Pancreas (tissue), 10 donors: ENCODE data around the gene APOBEC3H. TPM values are rescaled to one million over a fixed set of nuclear protein-coding genes. Genes with fewer than 3 reads are reported as not detected.

Experiments used
- ATAC-seq, 4 donors: fragments of 200-7000 bp; cut with Tn5 transposase; one replicate each; pipeline versions ENCODE4 v1.8.0 to v1.9.1; 2020; ENCODE audit warnings: mild to moderate bottlenecking in 4 of 4, moderate library complexity in 4 of 4
- DNase-seq, 6 donors: peaks; one replicate each; pipeline ENCODE4 v3.0.0-alpha.2; 2020
- FAIRE-seq: peaks from 2 replicates; lab custom pipeline; 2012; peaks lifted over from hg19 to GRCh38; lab: Jason Lieb, UNC
- H3K27ac ChIP-seq, 4 donors: fragments of 200-600 bp; sonication (generic); 1 replicate in 3 of 4; 2 replicates in 1 of 4; pipeline versions ENCODE4 v1.5.0 to v1.8.0; 2020
- H3K27me3 ChIP-seq, 4 donors: fragments of 200-600 bp; one replicate each; pipeline ENCODE4 v1.8.0; 2021
- H3K36me3 ChIP-seq, 3 donors: fragments of 200-600 bp; sonication (generic) in 1 of 3; one replicate each; pipeline versions ENCODE4 v1.5.0 to v1.8.0; 2020 to 2021
- H3K4me1 ChIP-seq, 3 donors: fragments of 200-600 bp; one replicate each; pipeline ENCODE4 v1.8.0; 2021
- H3K4me3 ChIP-seq, 4 donors: fragments of 200-600 bp; sonication (generic) in 2 of 4; one replicate each; pipeline versions ENCODE4 v1.5.0 to v1.8.0; 2020 to 2021
- H3K9me3 ChIP-seq, 4 donors: fragments of 200-600 bp; one replicate each; pipeline ENCODE4 v1.8.0; 2021
- CTCF ChIP-seq, 4 donors: fragments of 200-600 bp; sonication (generic) in 3 of 4; IDR thresholded peaks; one replicate each; pipeline versions ENCODE4 v1.5.0 to v1.8.0; 2021; ENCODE audit warnings: antibody characterized with exemption in 4 of 4
- WGBS, 2 donors: extraction: QIAGEN DNeasy Blood & Tissue Kit; methylation state at CpG; one replicate each; pipeline ENCODE4 v1.1.7; 2013; 5-methylcytosine and 5-hydroxymethylcytosine counted together
- intact Hi-C, 3 donors: fragments of 100-400 bp; cut with DNase I; formaldehyde crosslinking; loops; one replicate each; pipeline versions ENCODE4 v1.11.1 to v1.14.2; 2022
- polyA plus RNA-seq, 2 donors: library from polyadenylated mRNA; stranded (reverse); fragments of 200-250 nt; gene quantifications; one replicate each; pipeline ENCODE4 v1.2.3, GENCODE V29; 2013
- total RNA-seq, 6 donors: library from RNA; stranded (reverse); fragmentation: NEBNext Ultra II Directional in 4 of 6; extraction: Animal tissue kit (Norgen Biotek cat#: 25700) in 4 of 6; gene quantifications; one replicate each; pipeline versions ENCODE4 v1.2.1 to v1.2.4, GENCODE V29; 2021 to 2023
- donor health status: healthy with polysubstance abuse.
- donor health status: DM: no; HTN: no; CAD: no; lungs with moderate emphysema.
- donor health status: DM: no; HTN: no; CAD: no.
- donor health status: control.
- donor health status: control.
- donor health status: Bipolar disorder and iron deficiency.
- donor health status: DM: yes; HTN: yes; CAD: no.
- donor health status: DM: no; HTN: no; CAD: no.
- donor health status: DM: no; HTN: no; CAD: no.
- donor health status: DM: yes; HTN: yes; CAD: no.

The APOBEC3H gene
- total and polyA plus RNA-seq, 8 donors, result 0.14 to 0.21 (median 0.16) TPM; not detected in 4

- no peak for DNase-seq
- no peak for ATAC-seq
- intact Hi-C loops, result loop anchor here in 1 of 3 donors (10.0 kb wide), 1 partner anchor 583 kb away; no protein-coding TSS in a partner anchor
- H3K36me3 ChIP-seq, result no peaks in the 10 kb centered on the region
- no peak overlapping the region for H3K4me3 ChIP-seq
- no peaks in the 10 kb centered on the region for H3K9me3 ChIP-seq
- H3K27ac ChIP-seq, result no peak overlapping the region
- no peaks in the 10 kb centered on the region for H3K4me1 ChIP-seq
- no peaks in the 10 kb centered on the region for H3K27me3 ChIP-seq
- no peak for FAIRE-seq
- WGBS, 2 donors, result 57 to 64% methylated on average over 8 of the region's 8 CpGs
- no peak for TF ChIP-seq CTCF (IDR thresholded peaks at IDR 0.05)
These were observed 4.8 kb upstream of the APOBEC3H start for GRCh38 chr22:39092111-39092862.

GRCh38 chr22:39094717-39095389 lies 2.2 kb upstream of the APOBEC3H start:
- intact Hi-C loops, result loop anchor here in 1 of 3 donors (10.0 kb wide), 1 partner anchor 580 kb away; no protein-coding TSS in a partner anchor
- Histone ChIP-seq H3K27me3 (no peaks in the 10 kb centered on the region), H3K27ac (no peak overlapping the region), H3K4me3 (no peak overlapping the region), H3K4me1 (no peaks in the 10 kb centered on the region), H3K36me3 (no peaks in the 10 kb centered on the region), H3K9me3 (no peaks in the 10 kb centered on the region)
- ATAC-seq (no peak), DNase-seq (no peak), FAIRE-seq (no peak)
- TF ChIP-seq CTCF (IDR thresholded peaks at IDR 0.05), result no peak
- 82 to 84% methylated on average over 14 of the region's 14 CpGs for WGBS, 2 donors

- intact Hi-C loops, result loop anchor here in 1 of 3 donors (10.0 kb wide), 1 partner anchor 579 kb away; no protein-coding TSS in a partner anchor
These were observed 1.1 kb upstream of the APOBEC3H start for GRCh38 chr22:39095971-39096370.

GRCh38 chr22:39098026-39098425 lies 982 bp downstream of the APOBEC3H start:
- no peak overlapping the region for H3K4me3 ChIP-seq
- no peaks in the 10 kb centered on the region for H3K36me3 ChIP-seq
- DNase-seq, result no peak
- H3K9me3 ChIP-seq, result no peaks in the 10 kb centered on the region
- no peaks in the 10 kb centered on the region for H3K27me3 ChIP-seq
- TF ChIP-seq CTCF (IDR thresholded peaks at IDR 0.05), result no peak
- ATAC-seq, result peak in 1 of 4 donors; percentile 14
- WGBS, 2 donors, result 76 to 83% methylated on average over 6 of the region's 6 CpGs
- FAIRE-seq, result no peak
- H3K27ac ChIP-seq, result no peak overlapping the region
- no peaks in the 10 kb centered on the region for H3K4me1 ChIP-seq
- intact Hi-C loops, result loop anchor here in 1 of 3 donors (10.0 kb wide), 1 partner anchor 577 kb away; no protein-coding TSS in a partner anchor

More at GRCh38 chr22:39095971-39096370, 1.1 kb upstream of the APOBEC3H start:
- H3K27ac ChIP-seq, result no peak overlapping the region
- no peak for FAIRE-seq
- no peak for ATAC-seq
- no peaks in the 10 kb centered on the region for H3K4me1 ChIP-seq
- DNase-seq, result no peak
- H3K27me3 ChIP-seq, result no peaks in the 10 kb centered on the region
- H3K36me3 ChIP-seq, result no peaks in the 10 kb centered on the region
- H3K4me3 ChIP-seq, result no peak overlapping the region
- no peaks in the 10 kb centered on the region for H3K9me3 ChIP-seq
- no peak for TF ChIP-seq CTCF (IDR thresholded peaks at IDR 0.05)
- WGBS, 2 donors, result 71 to 82% methylated on average over 3 of the region's 3 CpGs
